Middle frontal gyrus (tissue), 1 donor: ENCODE data around the gene SLC2A14.
"Not testable (repeated sequence)": the region's sequence is repeated elsewhere in the genome, so short reads cannot be mapped to it uniquely, and the experiment has no call there.

ENCODE experiments used
- DNase-seq: peaks from one replicate; pipeline ENCODE4 v3.0.0-alpha.2; 2015; ENCODE audit warnings: low spot score; ENCODE audit errors: extremely low spot score

Gene SLC2A14

DNA sequence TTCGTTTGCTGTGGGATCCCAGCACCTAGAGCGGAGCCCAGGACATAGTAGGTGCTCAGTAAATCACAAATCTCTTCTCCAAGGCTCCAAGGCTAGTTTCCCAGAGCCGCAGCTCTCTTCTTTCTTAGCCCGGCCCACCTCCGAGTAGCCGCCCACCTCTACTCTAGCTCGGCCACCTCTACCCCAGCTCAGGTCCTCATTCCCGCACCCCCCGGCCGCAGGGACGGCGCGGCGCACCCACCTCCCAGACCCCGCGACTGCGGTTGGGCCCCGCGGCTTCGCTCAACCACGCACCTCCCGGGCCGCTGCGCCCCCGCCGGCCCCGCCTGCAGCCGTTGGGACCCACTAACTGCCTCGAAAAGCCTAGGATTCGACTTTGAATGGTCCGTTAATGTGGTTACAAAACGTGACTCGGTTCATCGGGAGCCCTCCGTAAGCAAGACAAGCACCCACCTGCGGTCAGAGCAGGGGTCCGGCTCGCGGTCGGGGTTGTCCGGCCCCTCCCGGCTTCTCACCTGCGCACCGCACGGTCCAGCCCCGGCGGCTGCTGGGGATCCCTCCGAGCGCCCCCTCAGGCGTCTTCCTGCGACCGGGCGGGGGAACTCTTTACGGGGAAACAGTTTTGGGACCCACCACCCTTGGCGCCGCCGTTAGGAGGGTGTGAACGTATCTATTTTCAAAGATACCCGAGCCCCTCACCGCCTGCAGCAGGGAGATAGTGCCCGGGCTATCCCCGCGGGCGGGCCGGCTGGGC is at the start of gene SLC2A14:
Gene SLC2A14, minus strand, starts transcription at position 350 of the 754 bp plus-strand sequence. CDS start 3,035 bp downstream, outside the sequence.
- DNase-seq: no peak

DNA sequence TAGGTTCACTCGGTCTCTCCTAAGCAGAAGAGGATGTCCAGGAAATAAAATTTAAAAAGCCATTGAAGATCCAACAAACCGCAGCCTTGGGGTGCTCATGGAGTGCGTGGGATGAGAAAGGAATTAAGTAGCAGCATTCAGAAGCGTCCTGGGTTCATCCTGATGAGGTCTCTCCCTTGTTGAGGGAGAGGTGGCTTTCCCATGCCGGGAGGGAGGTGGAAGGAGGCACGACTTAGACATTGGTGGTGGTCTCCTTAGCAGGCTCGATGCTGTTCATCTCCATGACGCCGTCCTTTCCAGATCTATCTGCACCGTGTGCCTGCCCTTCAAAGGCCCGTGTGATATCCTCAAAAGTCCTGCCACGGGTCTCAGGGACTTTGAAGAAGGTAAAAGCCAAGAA is 48.5 kb upstream of the SLC2A14 start:
- not testable (repeated sequence) for DNase-seq

DNA sequence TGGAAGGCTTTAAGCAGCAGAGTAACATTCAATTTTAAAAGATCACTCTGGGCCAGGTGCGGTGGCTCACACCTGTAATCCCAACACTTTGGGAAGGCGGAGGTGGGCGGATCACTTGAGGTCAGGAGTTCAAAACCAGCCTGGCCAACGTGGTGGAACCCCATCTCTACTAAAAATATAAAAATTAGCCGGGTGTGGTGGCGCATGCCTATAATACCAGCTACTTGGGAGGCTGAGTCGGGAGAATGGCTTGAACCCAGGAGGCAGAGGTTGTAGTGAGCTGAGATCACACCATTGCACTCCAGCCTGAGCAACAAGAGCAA is 45.5 kb upstream of the SLC2A14 start:
- DNase-seq: not testable (repeated sequence)

DNA sequence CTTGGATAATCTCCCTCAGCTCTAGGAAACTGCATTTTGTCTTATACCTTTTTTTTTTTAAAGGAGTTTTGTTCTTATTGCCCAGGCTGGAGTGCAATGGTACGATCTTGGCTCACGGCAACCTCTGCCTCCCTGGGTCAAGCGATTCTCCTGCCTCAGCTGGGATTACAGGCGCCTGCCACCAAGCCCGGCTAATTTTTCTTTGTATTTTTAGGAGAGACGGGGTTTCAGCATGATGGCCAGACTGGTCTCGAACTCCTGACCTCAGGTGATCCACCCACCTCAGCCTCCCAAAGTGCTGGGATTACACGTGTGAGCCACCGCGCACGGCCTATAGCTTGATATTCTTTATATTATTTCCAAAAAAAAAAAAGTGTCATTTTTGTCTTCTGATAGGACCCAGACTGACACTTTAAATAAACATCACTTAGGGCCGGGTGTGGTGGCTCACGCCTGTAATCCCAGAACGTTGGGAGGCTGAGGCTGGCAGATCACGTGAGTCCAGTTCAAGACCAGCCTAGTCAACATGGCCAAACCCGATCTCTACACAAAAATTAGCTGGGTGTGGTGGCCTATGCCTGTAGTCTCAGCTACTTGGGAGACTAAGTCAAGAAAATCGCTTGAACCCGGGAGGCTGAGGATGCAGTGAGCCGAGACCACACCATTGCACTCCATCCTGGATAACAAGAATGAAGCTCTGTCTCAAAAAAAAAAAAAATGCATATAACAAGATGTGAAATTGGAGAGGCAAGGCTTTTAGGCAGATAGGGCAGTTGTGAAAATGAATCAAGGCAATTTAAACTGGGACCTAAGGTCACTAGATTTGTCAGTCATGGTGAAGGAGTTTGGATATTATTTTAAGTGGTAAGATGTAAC is 44.9 kb upstream of the SLC2A14 start:
- DNase-seq: no peak

DNA sequence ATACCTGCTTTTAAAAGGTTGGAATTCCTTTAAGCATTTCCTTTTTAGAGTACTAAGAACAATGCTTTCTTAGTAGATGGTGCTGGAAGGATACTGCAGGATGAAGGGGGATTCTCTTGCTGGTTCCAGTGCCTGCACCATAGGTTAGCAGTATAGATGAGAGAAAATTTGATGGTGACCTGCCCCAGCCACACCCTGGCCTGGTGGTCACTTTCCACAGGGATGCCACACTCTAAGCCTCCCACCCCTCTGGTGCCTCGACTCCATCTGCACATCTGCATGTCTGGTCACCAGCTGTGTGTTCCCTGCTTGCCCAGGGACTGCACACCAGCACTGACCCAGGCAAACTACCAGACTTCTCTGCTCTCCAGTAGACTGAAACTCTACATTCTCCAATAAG is 44.2 kb upstream of the SLC2A14 start:
- no peak for DNase-seq

DNA sequence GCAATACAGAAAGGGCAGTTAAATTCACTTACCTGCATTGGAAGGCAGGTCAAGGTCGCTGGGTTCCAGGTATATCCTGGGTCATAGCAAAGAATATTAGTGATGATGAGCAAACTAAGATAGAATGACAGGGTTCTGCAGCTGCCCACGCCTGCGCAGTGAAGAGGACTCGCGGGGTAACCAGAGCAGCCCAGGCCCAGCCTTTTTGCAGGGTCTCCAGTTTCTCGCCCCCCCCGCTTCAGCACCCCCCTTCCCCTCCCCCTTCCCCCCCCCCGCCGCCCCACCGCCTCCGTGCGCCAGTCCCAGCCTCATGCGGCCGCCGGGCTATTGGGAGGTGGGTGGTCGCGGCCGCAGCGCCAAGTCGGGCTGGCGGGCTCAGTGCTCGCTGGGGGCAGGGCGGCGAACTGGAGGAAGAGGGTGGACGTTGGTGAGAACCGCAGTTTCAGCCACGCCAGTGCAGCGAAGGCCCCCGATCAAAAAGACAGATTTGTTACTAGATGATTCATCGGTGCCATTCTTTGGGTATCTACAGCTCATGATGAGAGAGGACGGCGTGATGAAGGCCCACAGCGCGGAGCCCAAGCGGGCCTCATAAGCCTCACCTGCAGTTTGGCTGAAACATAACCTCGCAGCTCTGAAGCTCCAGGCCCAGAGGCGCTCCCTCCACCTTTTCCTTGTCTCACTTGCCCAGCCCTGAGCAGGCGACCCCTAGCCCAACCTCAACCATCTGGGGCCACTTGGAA is 43.1 kb upstream of the SLC2A14 start:
- DNase-seq: no peak

DNA sequence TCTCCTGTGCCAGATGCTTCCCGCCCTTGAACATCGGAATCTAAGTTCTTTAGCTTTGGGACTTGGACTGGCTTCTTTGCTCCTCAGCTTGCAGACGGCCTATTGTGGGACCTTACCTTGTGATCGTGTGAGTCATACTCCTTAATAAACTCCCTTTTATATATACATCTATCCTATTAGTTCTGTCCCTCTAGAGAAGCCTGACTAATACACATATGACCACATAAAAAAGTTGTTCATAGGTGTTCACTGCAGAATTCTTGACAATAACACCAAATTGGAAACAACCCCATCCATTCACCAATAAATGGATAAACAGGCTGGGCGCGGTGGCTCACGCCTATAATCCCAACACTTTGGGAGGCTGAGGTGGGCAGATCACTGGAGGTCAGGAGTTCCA is 37.4 kb upstream of the SLC2A14 start:
- DNase-seq: not testable (repeated sequence)

DNA sequence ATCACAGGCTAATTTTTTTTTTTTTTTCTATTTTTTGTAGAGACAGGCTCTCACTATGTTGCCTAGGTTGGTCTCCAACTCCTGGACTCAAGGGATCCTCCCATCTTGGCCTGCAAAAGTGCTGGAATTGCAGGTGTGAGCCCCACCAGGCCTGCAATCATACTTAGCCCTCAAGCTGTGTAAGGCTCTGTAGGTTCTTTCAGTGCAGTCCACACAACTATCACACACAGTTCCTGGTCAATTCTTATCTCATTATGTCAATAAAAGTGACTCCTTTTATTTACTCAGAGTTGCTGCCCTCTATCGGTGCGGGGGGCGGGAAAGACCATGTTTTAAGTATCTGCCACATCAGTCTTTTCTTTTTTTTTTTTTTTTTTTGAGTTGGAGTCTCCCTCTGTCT is 34.3 kb upstream of the SLC2A14 start:
- DNase-seq: no peak

DNA sequence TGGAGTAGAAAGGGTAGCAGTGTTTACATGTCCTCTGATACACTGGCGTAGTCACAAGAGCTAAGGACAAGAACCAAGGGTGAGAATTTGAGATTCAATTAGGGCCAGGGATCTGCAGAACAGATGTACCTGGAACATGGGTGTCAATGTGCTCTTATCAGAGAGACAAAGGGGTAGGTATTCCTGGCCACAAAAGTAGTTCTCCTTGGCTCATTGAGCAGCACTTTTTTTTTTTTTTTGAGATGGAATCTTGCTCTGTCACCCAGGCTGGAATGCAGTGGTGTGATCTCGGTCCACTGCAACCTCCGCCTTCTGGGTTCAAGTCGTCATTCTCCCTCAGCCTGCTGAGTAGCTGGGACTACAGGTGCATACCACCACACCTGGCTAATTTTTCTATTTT is 33.6 kb upstream of the SLC2A14 start:
- DNase-seq: not testable (repeated sequence)

DNA sequence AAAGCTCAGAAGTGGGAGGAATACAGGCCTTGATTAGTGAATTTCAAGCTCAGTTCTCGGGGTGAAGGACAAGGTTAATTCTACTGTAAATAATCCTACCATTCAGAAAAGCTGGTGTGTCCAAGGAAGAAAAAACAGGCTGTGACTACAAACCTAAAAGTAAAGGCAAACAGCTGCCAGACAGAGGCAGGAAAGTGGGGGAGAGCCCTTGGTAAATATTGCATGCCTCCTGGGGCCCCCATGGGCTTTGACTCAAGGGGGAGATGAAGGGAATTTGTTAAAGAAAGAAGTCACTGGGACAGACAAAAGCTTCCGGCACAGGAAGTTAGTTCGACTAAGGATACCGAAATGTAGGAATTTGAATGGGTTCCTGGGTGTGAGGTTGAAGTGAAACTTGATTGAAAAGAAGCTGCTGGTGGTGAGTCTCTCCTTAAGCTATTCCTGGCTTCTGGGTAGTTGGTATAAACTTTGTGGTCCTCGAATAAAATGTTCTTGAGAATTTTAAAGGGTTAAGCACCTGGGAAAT is 32.9 kb upstream of the SLC2A14 start:
- DNase-seq: not testable (repeated sequence)

DNA sequence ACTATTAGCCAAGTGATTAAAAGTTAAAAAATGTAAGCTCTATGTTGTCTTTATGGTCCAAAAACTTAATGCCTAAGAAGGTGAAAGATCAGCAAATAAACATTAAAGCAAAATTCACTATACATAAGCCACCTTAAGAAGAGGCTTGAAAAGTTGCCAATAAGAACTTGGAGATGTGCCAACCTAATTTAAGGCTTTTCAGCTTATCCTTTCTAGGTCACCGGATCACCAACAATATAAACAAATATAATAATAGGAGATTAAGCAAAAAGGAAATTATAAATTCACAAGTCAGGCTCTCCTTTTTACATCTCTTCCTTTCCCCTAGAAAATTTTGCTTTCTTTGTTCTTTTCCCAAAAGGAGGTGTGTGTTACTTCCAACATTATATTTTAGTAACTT is 32.4 kb upstream of the SLC2A14 start:
- DNase-seq: no peak

DNA sequence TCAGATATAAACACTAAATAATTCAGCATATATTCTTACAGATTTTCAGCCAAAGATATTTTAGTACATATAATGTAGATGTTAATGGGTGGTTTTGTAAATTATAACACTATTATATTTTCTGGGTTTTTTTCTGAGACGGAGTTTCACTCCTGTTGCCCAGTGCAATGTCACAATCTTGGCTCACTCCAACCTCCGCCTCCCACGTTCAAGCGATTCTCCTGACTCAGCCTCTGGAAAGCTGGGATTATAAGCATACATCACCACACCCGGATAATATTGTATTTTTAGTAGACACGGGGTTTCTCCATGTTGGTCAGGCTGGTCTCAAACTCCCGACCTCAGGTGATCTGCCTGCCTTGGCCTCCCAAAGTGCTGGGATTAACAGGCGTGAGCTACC is 29.7 kb upstream of the SLC2A14 start:
- not testable (repeated sequence) for DNase-seq

DNA sequence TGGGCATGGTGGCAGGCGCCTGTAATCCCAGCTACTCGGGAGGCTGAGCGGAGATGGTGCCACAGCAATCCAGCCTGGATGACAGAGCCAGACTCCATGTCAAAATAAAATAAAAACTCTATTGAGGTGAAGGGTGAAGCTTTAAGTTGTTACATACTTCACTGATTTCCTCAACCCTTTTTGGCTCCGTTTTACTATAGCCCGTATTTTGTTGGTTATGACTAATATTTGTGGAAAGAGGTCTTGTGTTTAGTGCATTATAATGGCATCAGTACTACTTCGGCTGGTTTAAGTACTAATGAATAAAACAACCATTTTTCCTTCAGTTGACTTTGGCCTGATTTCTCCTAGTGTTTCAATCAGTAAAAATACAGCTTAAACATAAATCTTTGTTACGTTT is 27.0 kb upstream of the SLC2A14 start:
- no peak for DNase-seq

DNA sequence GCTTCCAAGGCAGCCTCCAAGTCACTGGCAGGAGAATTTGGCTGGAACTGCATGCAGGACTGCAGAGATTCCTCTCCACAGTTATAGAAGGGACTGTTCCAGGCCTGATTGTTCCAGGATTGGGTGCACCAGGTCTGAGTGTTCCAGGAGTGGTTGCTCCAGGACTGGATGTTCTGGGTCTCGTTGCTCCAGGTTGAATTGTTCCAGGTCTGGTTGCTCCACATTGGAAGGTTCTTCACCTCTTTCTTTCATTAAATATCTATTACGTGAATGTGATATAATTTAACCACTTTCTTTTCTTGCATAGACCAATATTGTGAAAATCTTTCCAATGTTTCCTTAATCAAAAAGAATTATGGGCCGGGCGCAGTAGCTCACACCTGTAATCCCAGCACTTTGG is 24.0 kb upstream of the SLC2A14 start:
- DNase-seq: not testable (repeated sequence)

DNA sequence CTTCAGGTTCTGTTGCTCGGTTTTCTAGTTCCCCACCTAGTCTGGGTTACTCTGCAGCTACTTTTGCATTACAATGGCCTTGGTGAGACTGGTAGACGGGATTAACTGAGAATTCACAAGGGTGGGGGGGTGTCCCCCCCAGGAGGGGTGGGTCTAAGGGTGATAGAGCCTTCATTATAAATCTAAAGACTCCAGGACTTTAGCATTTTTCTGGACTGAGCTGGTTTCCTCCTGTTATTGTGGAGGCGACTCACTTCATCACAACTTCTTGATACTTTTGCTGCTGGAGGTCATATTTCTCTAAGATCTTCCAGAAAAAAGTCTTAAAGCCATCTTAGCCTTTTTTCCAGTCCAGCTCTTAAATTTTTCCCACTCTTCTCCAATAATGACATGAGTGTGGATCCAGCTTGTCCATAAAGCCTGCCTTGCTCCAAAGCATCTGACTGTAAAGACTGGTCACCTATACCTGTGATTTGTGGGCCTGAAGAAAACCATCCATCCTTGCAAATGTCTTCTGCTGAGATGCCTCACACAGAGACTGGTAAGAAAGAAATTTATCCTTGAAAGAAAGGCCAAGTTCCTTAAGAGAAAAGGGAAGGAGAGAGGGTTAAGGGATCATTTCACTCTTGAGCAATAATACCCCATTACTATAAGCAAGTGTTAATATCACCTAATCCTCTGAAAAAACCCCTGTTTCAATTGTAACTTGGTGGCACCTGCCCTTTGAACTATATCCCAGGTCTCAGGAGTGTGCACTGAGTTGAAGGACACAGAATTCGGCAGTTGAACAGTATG is 19.7 kb upstream of the SLC2A14 start:
- DNase-seq: no peak

DNA sequence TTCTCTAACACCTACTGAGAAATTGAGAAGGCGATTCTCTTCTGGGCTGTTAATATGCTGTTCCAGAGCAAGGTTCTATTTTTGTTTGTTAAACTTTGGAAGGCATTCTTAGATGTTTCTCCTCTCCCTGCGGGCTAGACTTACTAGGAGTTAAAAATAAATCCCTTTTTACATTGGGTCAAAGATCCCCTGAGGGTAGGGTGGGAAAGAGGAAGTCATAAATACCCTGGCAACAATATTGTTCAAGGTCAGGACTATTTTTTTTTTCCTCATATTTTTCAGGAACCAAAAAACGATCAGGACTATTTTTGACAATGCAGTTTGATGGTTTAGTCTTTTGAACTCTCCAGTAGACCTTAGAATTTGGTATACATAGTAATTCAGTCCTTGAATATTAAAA is 12.0 kb upstream of the SLC2A14 start:
- no peak for DNase-seq

DNA sequence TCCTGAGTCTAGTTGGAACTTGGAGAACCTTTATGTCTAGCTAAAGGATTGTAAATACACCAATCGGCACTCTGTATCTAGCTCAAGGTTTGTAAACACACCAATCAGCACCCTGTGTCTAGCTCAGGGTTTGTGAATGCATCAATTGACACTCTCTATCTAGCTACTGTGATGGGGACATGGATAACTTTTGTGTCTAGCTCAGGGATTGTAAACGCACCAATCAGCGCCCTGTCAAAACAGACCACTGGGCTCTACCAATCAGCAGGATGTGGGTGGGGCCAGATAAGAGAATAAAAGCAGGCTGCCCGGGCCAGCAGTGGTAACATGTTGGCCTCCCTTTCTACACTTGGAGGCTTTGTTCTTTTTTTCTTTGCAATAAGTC is 9.0 kb upstream of the SLC2A14 start:
- not testable (repeated sequence) for DNase-seq

DNA sequence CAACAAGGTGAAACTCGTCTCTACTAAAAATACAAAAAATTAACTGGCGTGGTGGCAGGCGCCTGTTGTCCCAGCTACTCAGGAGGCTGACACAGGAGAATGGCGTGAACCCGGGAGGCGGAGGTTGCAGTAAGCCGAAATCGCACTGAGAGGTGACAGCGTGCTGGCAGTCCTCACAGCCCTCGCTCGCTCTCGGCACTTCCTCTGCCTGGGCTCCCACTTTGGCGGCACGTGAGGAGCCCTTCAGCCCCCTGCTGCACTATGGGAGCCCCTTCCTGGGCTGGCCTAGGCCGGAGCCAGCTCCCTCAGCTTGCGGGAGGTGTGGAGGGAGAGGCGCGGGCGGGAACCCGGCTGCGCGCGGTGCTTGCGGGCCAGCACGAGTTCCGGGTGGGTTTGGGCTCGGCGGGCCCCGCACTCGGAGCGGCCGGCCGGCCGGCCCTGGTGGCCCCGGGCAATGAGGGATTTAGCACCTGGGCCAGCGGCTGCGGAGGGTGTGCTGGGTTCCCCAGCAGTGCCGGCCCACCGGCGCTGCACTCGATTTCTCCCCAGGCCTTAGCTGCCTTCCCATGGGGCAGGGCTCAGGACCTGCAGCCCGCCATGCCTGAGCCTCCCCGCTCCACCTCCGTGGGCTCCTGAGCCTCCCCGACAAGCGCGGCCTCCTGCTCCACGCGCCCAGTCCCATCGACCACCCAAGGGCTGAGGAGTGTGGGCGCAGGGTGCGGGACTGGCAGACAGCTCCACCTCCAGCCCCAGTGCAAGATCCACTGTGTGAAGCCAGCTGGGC is 8.4 kb upstream of the SLC2A14 start:
- not testable (repeated sequence) for DNase-seq

DNA sequence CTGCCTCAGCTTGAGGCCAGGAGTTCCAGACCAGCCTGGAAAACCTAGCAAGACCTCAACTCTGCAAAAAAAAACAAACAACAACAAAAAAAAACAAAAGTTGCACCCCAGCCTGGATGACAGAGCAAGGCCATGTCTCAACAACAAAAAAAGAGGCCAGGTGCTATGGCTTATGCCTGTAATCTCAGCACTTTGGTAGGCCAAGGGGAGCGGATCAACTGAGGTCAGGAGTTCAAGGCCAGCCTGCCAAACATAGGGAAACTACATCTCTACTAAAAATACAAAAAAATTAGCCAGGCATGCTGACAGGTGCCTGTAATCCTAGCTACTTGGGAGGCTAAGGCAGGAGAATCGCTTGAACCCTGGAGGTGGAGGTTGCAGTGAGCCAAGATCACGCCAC is 6.5 kb upstream of the SLC2A14 start:
- DNase-seq: no peak

DNA sequence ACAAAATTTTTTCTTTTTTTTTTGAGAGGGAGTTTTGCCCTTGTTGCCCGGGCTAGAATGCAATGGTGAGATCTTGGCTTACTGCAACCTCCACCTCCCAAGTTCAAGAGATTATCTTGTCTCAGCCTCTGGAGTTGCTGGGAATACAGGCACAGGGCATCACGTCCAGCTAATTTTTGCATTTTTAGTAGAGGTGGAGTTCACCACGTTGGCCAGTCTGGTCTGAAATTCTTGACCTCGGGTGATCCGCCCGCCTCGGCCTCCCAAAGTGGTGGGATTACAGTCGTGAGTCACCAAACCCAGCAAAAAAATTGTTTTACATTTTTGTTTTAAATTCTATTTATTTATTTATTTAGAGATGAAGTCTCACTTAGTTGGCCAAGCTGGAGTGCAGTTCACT is 4.7 kb upstream of the SLC2A14 start:
- DNase-seq: no peak
